H1 (cell line): ENCODE measurements around the gene OSBPL9. TPM values are rescaled to one million over a fixed set of nuclear protein-coding genes. Genes with fewer than 3 reads are reported as not detected.

Source experiments
- CTCF ChIA-PET: fragments of 300-600 bp; sonication (Branson Sonifier 250); formaldehyde crosslinking; loops from one replicate; lab custom pipeline; 2021; ENCODE audit not compliant: partially characterized antibody; lab: Charles Lee
- POLR2A ChIA-PET: fragments of 300-600 bp; sonication (Branson Sonifier 250); formaldehyde crosslinking; loops from one replicate; lab custom pipeline; 2021; ENCODE audit warnings: inconsistent platforms; ENCODE audit not compliant: partially characterized antibody; lab: Charles Lee
- DNase-seq, 2 experiments: peaks; one replicate each; pipeline versions ENCODE4 v3.0.0 to v3.0.0-alpha.2; 2010 to 2022; ENCODE audit warnings: low spot score in 2 of 2, low read depth in 1 of 2, mixed read lengths in 1 of 2
- FAIRE-seq: peaks from 2 replicates; lab custom pipeline; 2011; peaks lifted over from hg19 to GRCh38; lab: Jason Lieb, UNC
- H2AFZ ChIP-seq: 2 replicates; pipeline ENCODE4 v1.8.1; 2012; ENCODE audit warnings: low read length, inconsistent platforms
- H2AK5ac ChIP-seq: 2 replicates; pipeline ENCODE4 v1.6.1; 2013; ENCODE audit warnings: low read depth, low read length
- H2BK120ac ChIP-seq: replicated peaks from 2 replicates; pipeline ENCODE3; 2013; ENCODE audit warnings: low read depth, low read length, inconsistent platforms
- H2BK12ac ChIP-seq: 2 replicates; pipeline ENCODE4 v1.6.1; 2013; ENCODE audit warnings: low read depth, low read length
- H2BK15ac ChIP-seq: 2 replicates; pipeline ENCODE4 v1.6.1; 2013; ENCODE audit warnings: low read length
- H2BK20ac ChIP-seq: 2 replicates; pipeline ENCODE4 v1.6.1; 2013; ENCODE audit warnings: low read length
- H2BK5ac ChIP-seq: 2 replicates; pipeline ENCODE4 v1.6.1; 2013; ENCODE audit warnings: low read depth, low read length
- H3K14ac ChIP-seq: 2 replicates; pipeline ENCODE4 v1.6.1; 2013; ENCODE audit warnings: inconsistent platforms; ENCODE audit not compliant: insufficient read length
- H3K18ac ChIP-seq: 2 replicates; pipeline ENCODE4 v1.6.1; 2013; ENCODE audit warnings: low read length; ENCODE audit errors: extremely low read depth
- H3K23ac ChIP-seq: 2 replicates; pipeline ENCODE4 v1.6.1; 2013; ENCODE audit warnings: inconsistent platforms; ENCODE audit not compliant: insufficient read length
- H3K23me2 ChIP-seq: 2 replicates; pipeline ENCODE4 v1.6.1; 2013; ENCODE audit warnings: low read depth, low read length
- H3K27ac ChIP-seq: 2 replicates; pipeline ENCODE4 v1.6.1; 2011; ENCODE audit warnings: low read depth, low read length, inconsistent platforms
- H3K27me3 ChIP-seq, 4 experiments: replicated peaks in 1 of 4; 1 replicate in 1 of 4; 2 replicates in 3 of 4; pipeline versions ENCODE4 v1.6.1 to v1.8.1; 2011 to 2013; ENCODE audit warnings: low read length in 3 of 4, mild to moderate bottlenecking in 3 of 4, inconsistent platforms in 2 of 4, mixed read lengths in 2 of 4, moderate library complexity in 1 of 4; ENCODE audit not compliant: control insufficient read depth in 3 of 4, insufficient read depth in 3 of 4; ENCODE audit errors: extremely low read depth in 1 of 4
- H3K36me3 ChIP-seq, 4 experiments: 2 replicates each; pipeline versions ENCODE4 v1.6.1 to v1.8.1; 2011 to 2013; ENCODE audit warnings: mild to moderate bottlenecking in 4 of 4, low read length in 3 of 4, moderate library complexity in 2 of 4, control low read depth in 1 of 4, inconsistent platforms in 1 of 4; ENCODE audit not compliant: insufficient read depth in 4 of 4, control insufficient read depth in 2 of 4
- H3K4ac ChIP-seq: replicated peaks from 2 replicates; pipeline ENCODE3; 2013; ENCODE audit warnings: low read length, low read depth, mixed read lengths, inconsistent platforms; ENCODE audit not compliant: insufficient read length
- H3K4me1 ChIP-seq, 4 experiments: replicated peaks in 1 of 4; 1 replicate in 1 of 4; 2 replicates in 3 of 4; pipeline versions ENCODE4 v1.6.1 to v1.8.1; 2011 to 2013; ENCODE audit warnings: low read length in 3 of 4, inconsistent platforms in 2 of 4, mixed read lengths in 1 of 4; ENCODE audit not compliant: insufficient read depth in 4 of 4, control insufficient read depth in 3 of 4
- H3K4me2 ChIP-seq, 2 experiments: 2 replicates each; pipeline versions ENCODE4 v1.6.1 to v1.8.1; 2011 to 2013; ENCODE audit warnings: low read depth in 2 of 2, low read length in 2 of 2, control low read depth in 1 of 2, inconsistent platforms in 1 of 2, mild to moderate bottlenecking in 1 of 2; ENCODE audit not compliant: insufficient read depth in 1 of 2
- H3K4me3 ChIP-seq, 4 experiments: fragments of 200-600, 300-600 bp in 1 of 4; sonication (generic), shearing (Covaris generic), sonication (Bioruptor Twin) in 1 of 4; 2 replicates each; pipeline versions ENCODE4 v1.5.1 to v1.8.1; 2011 to 2016; ENCODE audit warnings: low read length in 4 of 4, low read depth in 3 of 4, control low read depth in 2 of 4, inconsistent platforms in 2 of 4, mild to moderate bottlenecking in 2 of 4, mixed read lengths in 1 of 4, moderate library complexity in 1 of 4; ENCODE audit not compliant: insufficient read depth in 2 of 4; ENCODE audit errors: extremely low read depth in 1 of 4
- H3K56ac ChIP-seq: replicated peaks from 2 replicates; pipeline ENCODE3; 2013; ENCODE audit warnings: low read depth, mild to moderate bottlenecking, mixed read lengths, low read length, inconsistent platforms; ENCODE audit not compliant: insufficient read length
- H3K79me1 ChIP-seq: 2 replicates; pipeline ENCODE4 v1.6.1; 2013; ENCODE audit warnings: low read depth, low read length, control low read depth
- H3K79me2 ChIP-seq, 2 experiments: 2 replicates each; pipeline versions ENCODE4 v1.6.1 to v1.8.1; 2012 to 2013; ENCODE audit warnings: low read length in 2 of 2, mild to moderate bottlenecking in 2 of 2, inconsistent platforms in 1 of 2; ENCODE audit not compliant: insufficient read depth in 2 of 2, control insufficient read depth in 1 of 2
- H3K9ac ChIP-seq, 4 experiments: replicated peaks in 1 of 4; 1 replicate in 1 of 4; 2 replicates in 3 of 4; pipeline versions ENCODE4 v1.6.1 to v1.8.1; 2011 to 2013; ENCODE audit warnings: low read depth in 3 of 4, low read length in 3 of 4, control low read depth in 2 of 4, mild to moderate bottlenecking in 2 of 4, moderate library complexity in 2 of 4, inconsistent platforms in 1 of 4; ENCODE audit errors: extremely low read depth in 1 of 4
- H3K9me3 ChIP-seq, 2 experiments: 2 replicates each; pipeline versions ENCODE4 v1.6.1 to v1.8.1; 2012 to 2013; ENCODE audit warnings: mild to moderate bottlenecking in 2 of 2, moderate library complexity in 2 of 2, control low read depth in 1 of 2, inconsistent platforms in 1 of 2, low read depth in 1 of 2, low read length in 1 of 2, mixed read lengths in 1 of 2; ENCODE audit not compliant: insufficient read depth in 2 of 2
- H4K20me1 ChIP-seq, 2 experiments: replicated peaks in 1 of 2; 2 replicates each; pipeline versions ENCODE3 to v1.8.1; 2011 to 2013; ENCODE audit warnings: inconsistent platforms in 2 of 2, low read length in 2 of 2, mild to moderate bottlenecking in 1 of 2; ENCODE audit not compliant: insufficient read depth in 2 of 2, control insufficient read depth in 1 of 2
- H4K5ac ChIP-seq: 2 replicates; pipeline ENCODE4 v1.6.1; 2013; ENCODE audit warnings: low read length, low read depth, mixed read lengths, inconsistent platforms; ENCODE audit not compliant: insufficient read length
- H4K8ac ChIP-seq: 2 replicates; pipeline ENCODE4 v1.8.0; 2013; ENCODE audit warnings: mild to moderate bottlenecking, moderate library complexity, low read length, inconsistent platforms; ENCODE audit not compliant: insufficient read depth; ENCODE audit errors: extremely low read depth
- H4K91ac ChIP-seq: replicated peaks from 2 replicates; pipeline ENCODE3; 2013; ENCODE audit warnings: low read length, mixed read lengths, inconsistent platforms; ENCODE audit not compliant: insufficient read length
- ASH2L ChIP-seq: fragments of 200-600, 300-600 bp; sonication (generic); IDR thresholded peaks from one replicate; pipeline ENCODE4 v1.7.1; 2017; ENCODE audit warnings: low read length
- CREB1 ChIP-seq: IDR thresholded peaks from 2 replicates; pipeline ENCODE4 v1.6.1; 2012; ENCODE audit warnings: inconsistent platforms
- MAFK ChIP-seq: IDR thresholded peaks from 2 replicates; pipeline ENCODE4 v1.6.1; 2012; ENCODE audit warnings: low read depth, mild to moderate bottlenecking, improper control_type of control experiment, low read length
- NANOG ChIP-seq: IDR thresholded peaks from 2 replicates; pipeline ENCODE4 v1.6.1; 2011; ENCODE audit warnings: low read length, low read depth, mild to moderate bottlenecking, inconsistent platforms; ENCODE audit not compliant: insufficient read depth, poor library complexity, severe bottlenecking
- RBBP5 ChIP-seq: IDR thresholded peaks from 2 replicates; pipeline ENCODE4 v1.7.1; 2012; ENCODE audit warnings: low read depth, mild to moderate bottlenecking, inconsistent platforms, low read length, moderate library complexity, borderline replicate concordance
- RFX5 ChIP-seq: IDR thresholded peaks from 2 replicates; pipeline ENCODE4 v1.6.1; 2011; ENCODE audit warnings: low read depth, low read length, improper control_type of control experiment, borderline replicate concordance
- SRF ChIP-seq: IDR thresholded peaks from 2 replicates; pipeline ENCODE4 v1.6.1; 2011; ENCODE audit warnings: mild to moderate bottlenecking, low read depth, low read length, moderate library complexity
- TEAD4 ChIP-seq: IDR thresholded peaks from 2 replicates; pipeline ENCODE4 v1.6.1; 2012; ENCODE audit warnings: low read depth, low read length, inconsistent platforms, mixed read lengths
- WGBS, 2 experiments: shearing (Covaris generic) in 1 of 2; methylation state at CpG; one replicate each; pipeline versions ENCODE4 v1.1.6 to v1.1.7; 2013 to 2015; ENCODE audit warnings: low lambda C conversion rate in 2 of 2, mixed read lengths in 2 of 2, inconsistent platforms in 1 of 2, low coverage in 1 of 2, missing lambda C conversion rate in 1 of 2; ENCODE audit not compliant: insufficient replicate concordance in 2 of 2, insufficient coverage in 1 of 2, insufficient read length in 1 of 2; ENCODE audit errors: extremely low coverage in 1 of 2, missing lambda C conversion rate in 1 of 2; 5-methylcytosine and 5-hydroxymethylcytosine counted together
- polyA plus RNA-seq, 7 experiments: library from polyadenylated mRNA; depleted of rRNA in 3 of 7; stranded (reverse) in 5 of 7; unstranded in 2 of 7; fragments of >200 nt in 5 of 7; fragments of 200-250 nt in 2 of 7; gene quantifications; 1 replicate in 5 of 7; 2 replicates in 1 of 7; 4 replicates in 1 of 7; pipeline versions ENCODE4 v1.2.1 to v1.2.3, GENCODE V29; 2011 to 2013; ENCODE audit warnings: missing spikeins in 2 of 7, mixed read lengths in 2 of 7
- total RNA-seq: library from RNA; stranded (reverse); fragmentation: NEBNext Ultra II Directional; extraction: Animal tissue kit (Norgen Biotek cat#: 25700); gene quantifications from 2 replicates; pipeline ENCODE4 v1.2.1, GENCODE V29; 2021

OSBPL9 gene
- total and polyA plus RNA-seq, 2 of the 8 experiments (the other 6 are each of a cell fraction or from before 2014, with no cell fraction given), result 58.2 to 71.6 TPM

GRCh38 chr1:51705035-51705434, 88.1 kb downstream of the OSBPL9 start:
- peaks cover 2% of the 10 kb centered on the region; the same call in 1 of the 2 replicates for H3K79me1 ChIP-seq

More at GRCh38 chr1:51705035-51705434, 88.1 kb downstream of the OSBPL9 start:
- H3K4me3 ChIP-seq, result no peak overlapping the region
- H3K4me2 ChIP-seq, result no peak overlapping the region
- H2AFZ ChIP-seq, result no peak overlapping the region
- 79% methylated on average over 2 of the region's 2 CpGs; no CpG with 5 or more reads in 1 of the 2 experiments for WGBS, 2 experiments
- H3K4me1 ChIP-seq, result no peaks in the 10 kb centered on the region
- no peaks in the 10 kb centered on the region for H3K36me3 ChIP-seq
- ChIA-PET CTCF (interaction anchor here (1.0 kb wide), 1 partner anchor 26 kb away, joined by 3 read pairs; no protein-coding TSS in a partner anchor), POLR2A (no interaction called here)
- no peak overlapping the region for H3K14ac ChIP-seq
- H3K4ac ChIP-seq, result no peak overlapping the region
- no peak overlapping the region for H3K18ac ChIP-seq
- no peak overlapping the region for H2BK15ac ChIP-seq
- DNase-seq, result no peak
- H2AK5ac ChIP-seq, result no peak overlapping the region
- H3K79me2 ChIP-seq, result 0 out of 4 replicates have a peak, but pooled peaks cover 0 to 2% of the 10 kb centered on the region in 2 experiments
- no peak overlapping the region for H2BK12ac ChIP-seq
- H4K5ac ChIP-seq, result no peak overlapping the region
- FAIRE-seq, result no peak
- H4K91ac ChIP-seq, result no peak overlapping the region
- H3K23me2 ChIP-seq, result no peaks in the 10 kb centered on the region
- no peak for TF ChIP-seq ASH2L
- TF ChIP-seq CREB1, result no peak
- TF ChIP-seq RBBP5, result no peak
- TF ChIP-seq TEAD4, result no peak
- TF ChIP-seq MAFK, result no peak
- no peak for TF ChIP-seq RFX5
- no peak for TF ChIP-seq NANOG
- no peak for TF ChIP-seq SRF
- H2BK5ac ChIP-seq, result no peak overlapping the region
- no peaks in the 10 kb centered on the region for H4K20me1 ChIP-seq
- H2BK20ac ChIP-seq, result no peak overlapping the region
- H3K9me3 ChIP-seq, result no peaks in the 10 kb centered on the region
- H4K8ac ChIP-seq, result no peak overlapping the region
- H3K9ac ChIP-seq, result no peak overlapping the region
- H3K23ac ChIP-seq, result no peak overlapping the region
- no peak overlapping the region for H3K56ac ChIP-seq
- H3K27me3 ChIP-seq, result no peaks in the 10 kb centered on the region
- no peak overlapping the region for H2BK120ac ChIP-seq
- no peak overlapping the region for H3K27ac ChIP-seq
